SK-N-SH treated with all-trans-retinoic acid at 6 μM for 48 hours (cell line): ENCODE results near the gene ABCC1.

Experiments used
- ATAC-seq: fragments of 200-7000 bp; cut with Tn5 transposase; 3 replicates; pipeline ENCODE4 v1.9.1; 2020; ENCODE audit warnings: mild to moderate bottlenecking, moderate library complexity
- ARNTL ChIP-seq: fragments of 450-650 bp; formaldehyde crosslinking; IDR thresholded peaks from 2 replicates; pipeline ENCODE4 v1.5.0; 2020; ENCODE audit warnings: low read depth, mild to moderate bottlenecking, moderate library complexity, borderline replicate concordance
- BACH2 ChIP-seq: fragments of 250-450 bp; sonication (Bioruptor Pico); IDR thresholded peaks from 2 replicates; pipeline ENCODE4 v1.9.0; 2021; ENCODE audit warnings: mild to moderate bottlenecking, borderline replicate concordance
- CREB5 ChIP-seq: fragments of 250-450 bp; sonication (Bioruptor Pico); IDR thresholded peaks from 2 replicates; pipeline ENCODE4 v1.5.1; 2020; ENCODE audit warnings: low read depth, mild to moderate bottlenecking, moderate library complexity
- CSDC2 ChIP-seq: fragments of 250-450 bp; sonication (Bioruptor Pico); IDR thresholded peaks from 2 replicates; pipeline ENCODE4 v1.5.0; 2020; ENCODE audit warnings: mild to moderate bottlenecking, moderate library complexity
- CSRNP3 ChIP-seq: fragments of 250-450 bp; sonication (Bioruptor Pico); IDR thresholded peaks from 2 replicates; pipeline ENCODE4 v1.5.1; 2021; ENCODE audit warnings: mild to moderate bottlenecking, moderate library complexity
- ESRRG ChIP-seq: fragments of 250-450 bp; sonication (Bioruptor Pico); IDR thresholded peaks from 2 replicates; pipeline ENCODE4 v1.6.1; 2021; ENCODE audit warnings: mild to moderate bottlenecking
- GLIS3 ChIP-seq: fragments of 250-450 bp; sonication (Bioruptor Pico); IDR thresholded peaks from 2 replicates; pipeline ENCODE4 v1.5.0; 2020; ENCODE audit warnings: mild to moderate bottlenecking, moderate library complexity
- ISL1 ChIP-seq: fragments of 250-450 bp; sonication (Bioruptor Pico); IDR thresholded peaks from 2 replicates; pipeline ENCODE4 v2.1.2; 2022; ENCODE audit warnings: mild to moderate bottlenecking, moderate library complexity
- OSR1 ChIP-seq: fragments of 250-450 bp; sonication (Bioruptor Pico); IDR thresholded peaks from 2 replicates; pipeline ENCODE4 v1.8.0; 2022; ENCODE audit warnings: moderate library complexity, mild to moderate bottlenecking, inconsistent platforms
- PATZ1 ChIP-seq: fragments of 250-450 bp; sonication (Bioruptor Pico); IDR thresholded peaks from 2 replicates; pipeline ENCODE4 v1.8.0; 2020; ENCODE audit warnings: mild to moderate bottlenecking, moderate library complexity, borderline replicate concordance
- POU6F1 ChIP-seq: fragments of 250-450 bp; sonication (Bioruptor Pico); IDR thresholded peaks from 2 replicates; pipeline ENCODE4 v1.8.0; 2021; ENCODE audit warnings: low read depth, mild to moderate bottlenecking, moderate library complexity, borderline replicate concordance
- PPARA ChIP-seq: fragments of 250-450 bp; sonication (Bioruptor Pico); IDR thresholded peaks from 2 replicates; pipeline ENCODE4 v1.5.0; 2020; ENCODE audit warnings: mild to moderate bottlenecking, borderline replicate concordance
- RARB ChIP-seq: fragments of 250-450 bp; sonication (Bioruptor Pico); IDR thresholded peaks from 2 replicates; pipeline ENCODE4 v1.8.0; 2021; ENCODE audit warnings: mild to moderate bottlenecking, moderate library complexity
- SNAI2 ChIP-seq: fragments of 250-450 bp; sonication (Bioruptor Pico); IDR thresholded peaks from 2 replicates; pipeline ENCODE4 v1.5.0; 2020; ENCODE audit warnings: mild to moderate bottlenecking, moderate library complexity
- TCF4 ChIP-seq: fragments of 250-450 bp; sonication (Bioruptor Pico); IDR thresholded peaks from 2 replicates; pipeline ENCODE4 v1.8.0; 2021; ENCODE audit warnings: mild to moderate bottlenecking, moderate library complexity, borderline replicate concordance
- TOX ChIP-seq: fragments of 250-450 bp; sonication (Bioruptor Pico); IDR thresholded peaks from 2 replicates; pipeline ENCODE4 v1.8.0; 2021; ENCODE audit warnings: mild to moderate bottlenecking, moderate library complexity, borderline replicate concordance
- ZC3H10 ChIP-seq: fragments of 250-450 bp; sonication (Bioruptor Pico); IDR thresholded peaks from 2 replicates; pipeline ENCODE4 v1.5.1; 2021; ENCODE audit warnings: mild to moderate bottlenecking, moderate library complexity
- ZFP3 ChIP-seq: fragments of 250-450 bp; sonication (Bioruptor Pico); IDR thresholded peaks from 2 replicates; pipeline ENCODE4 v1.5.0; 2020; ENCODE audit warnings: mild to moderate bottlenecking, moderate library complexity
- ZFP30 ChIP-seq: fragments of 450-650 bp; formaldehyde crosslinking; IDR thresholded peaks from 2 replicates; pipeline ENCODE4 v1.5.0; 2022; ENCODE audit warnings: mild to moderate bottlenecking, moderate library complexity
- ZNF565 ChIP-seq: fragments of 450-650 bp; formaldehyde crosslinking; conservative IDR thresholded peaks from 2 replicates; pipeline ENCODE4 v1.5.0; 2020; ENCODE audit warnings: low read depth, mild to moderate bottlenecking, moderate library complexity
- ZNF70 ChIP-seq: fragments of 450-650 bp; formaldehyde crosslinking; IDR thresholded peaks from 2 replicates; pipeline ENCODE4 v1.5.0; 2020; ENCODE audit warnings: mild to moderate bottlenecking, moderate library complexity
- ZNF8 ChIP-seq: fragments of 450-650 bp; formaldehyde crosslinking; IDR thresholded peaks from 2 replicates; pipeline ENCODE4 v1.5.0; 2020; ENCODE audit warnings: mild to moderate bottlenecking, moderate library complexity
- TF ChIP-seq, protein P1 (sequence below): fragments of 250-450 bp; sonication (Bioruptor Pico); IDR thresholded peaks from 2 replicates; pipeline ENCODE4 v1.5.0; 2020; ENCODE audit warnings: mild to moderate bottlenecking, moderate library complexity

The ABCC1 gene

GRCh38 chr16:16051132-16051531, 101.7 kb downstream of the ABCC1 start:
- no peak for ATAC-seq
- TF ChIP-seq ZNF8 (CRISPR knock-in tag), result no peak
- no peak for TF ChIP-seq SNAI2
- TF ChIP-seq ZFP30 (CRISPR knock-in tag), result no peak
- TF ChIP-seq OSR1 (CRISPR knock-in tag), result no peak
- no peak for TF ChIP-seq TOX
- no peak for TF ChIP-seq ISL1 (CRISPR knock-in tag)
- no peak for TF ChIP-seq ZC3H10 (CRISPR knock-in tag)
- TF ChIP-seq ZNF70 (CRISPR knock-in tag), result no peak
- no peak for TF ChIP-seq RARB (CRISPR knock-in tag)
- no peak for TF ChIP-seq PPARA (CRISPR knock-in tag)
- TF ChIP-seq ARNTL (CRISPR knock-in tag), result no peak
- TF ChIP-seq ZFP3, result no peak
- TF ChIP-seq, protein P1, sequence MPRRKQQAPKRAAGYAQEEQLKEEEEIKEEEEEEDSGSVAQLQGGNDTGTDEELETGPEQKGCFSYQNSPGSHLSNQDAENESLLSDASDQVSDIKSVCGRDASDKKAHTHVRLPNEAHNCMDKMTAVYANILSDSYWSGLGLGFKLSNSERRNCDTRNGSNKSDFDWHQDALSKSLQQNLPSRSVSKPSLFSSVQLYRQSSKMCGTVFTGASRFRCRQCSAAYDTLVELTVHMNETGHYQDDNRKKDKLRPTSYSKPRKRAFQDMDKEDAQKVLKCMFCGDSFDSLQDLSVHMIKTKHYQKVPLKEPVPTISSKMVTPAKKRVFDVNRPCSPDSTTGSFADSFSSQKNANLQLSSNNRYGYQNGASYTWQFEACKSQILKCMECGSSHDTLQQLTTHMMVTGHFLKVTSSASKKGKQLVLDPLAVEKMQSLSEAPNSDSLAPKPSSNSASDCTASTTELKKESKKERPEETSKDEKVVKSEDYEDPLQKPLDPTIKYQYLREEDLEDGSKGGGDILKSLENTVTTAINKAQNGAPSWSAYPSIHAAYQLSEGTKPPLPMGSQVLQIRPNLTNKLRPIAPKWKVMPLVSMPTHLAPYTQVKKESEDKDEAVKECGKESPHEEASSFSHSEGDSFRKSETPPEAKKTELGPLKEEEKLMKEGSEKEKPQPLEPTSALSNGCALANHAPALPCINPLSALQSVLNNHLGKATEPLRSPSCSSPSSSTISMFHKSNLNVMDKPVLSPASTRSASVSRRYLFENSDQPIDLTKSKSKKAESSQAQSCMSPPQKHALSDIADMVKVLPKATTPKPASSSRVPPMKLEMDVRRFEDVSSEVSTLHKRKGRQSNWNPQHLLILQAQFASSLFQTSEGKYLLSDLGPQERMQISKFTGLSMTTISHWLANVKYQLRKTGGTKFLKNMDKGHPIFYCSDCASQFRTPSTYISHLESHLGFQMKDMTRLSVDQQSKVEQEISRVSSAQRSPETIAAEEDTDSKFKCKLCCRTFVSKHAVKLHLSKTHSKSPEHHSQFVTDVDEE (CRISPR knock-in tag), result no peak
- TF ChIP-seq TCF4, result no peak
- no peak for TF ChIP-seq GLIS3
- no peak for TF ChIP-seq CSRNP3 (CRISPR knock-in tag)
- no peak for TF ChIP-seq PATZ1 (CRISPR knock-in tag)
- TF ChIP-seq CSDC2 (CRISPR knock-in tag), result no peak
- TF ChIP-seq BACH2 (CRISPR knock-in tag), result no peak
- TF ChIP-seq ZNF565 (CRISPR knock-in tag), result no peak

DNA sequence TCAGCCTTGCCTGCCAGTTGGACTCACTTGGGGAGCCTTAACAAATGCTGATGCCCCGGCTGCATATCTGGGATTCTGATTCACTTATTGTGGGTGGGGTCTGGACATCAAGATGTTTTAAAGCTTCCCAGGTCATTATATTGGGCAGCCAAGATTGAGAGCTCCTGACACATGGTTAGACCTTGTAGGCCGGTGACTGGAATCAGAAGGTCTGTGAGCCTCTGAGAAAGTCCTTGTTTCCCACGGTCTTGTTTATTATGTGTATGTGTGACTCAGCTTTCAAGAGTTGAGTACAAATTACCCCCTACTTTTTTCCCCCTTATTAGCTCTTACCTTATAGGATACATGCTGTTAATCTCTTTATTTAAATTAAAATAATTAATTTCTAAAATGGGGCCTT, 103.5 kb downstream of the ABCC1 start:
- TF ChIP-seq PATZ1 (CRISPR knock-in tag) (no peak), ARNTL (CRISPR knock-in tag) (no peak), ZNF70 (CRISPR knock-in tag) (no peak), ESRRG (CRISPR knock-in tag) (no peak), OSR1 (CRISPR knock-in tag) (no peak), GLIS3 (no peak), ZFP3 (no peak), CSRNP3 (CRISPR knock-in tag) (no peak), POU6F1 (CRISPR knock-in tag) (no peak), PPARA (CRISPR knock-in tag) (no peak), TCF4 (no peak), ZFP30 (CRISPR knock-in tag) (no peak), TOX (no peak), ISL1 (CRISPR knock-in tag) (no peak), CREB5 (CRISPR knock-in tag) (no peak), RARB (CRISPR knock-in tag) (no peak), SNAI2 (no peak), ZNF8 (CRISPR knock-in tag) (no peak)
- TF ChIP-seq, protein P1 (CRISPR knock-in tag), result no peak
- TF ChIP-seq, all 23 proteins: peak for 0
- no peak for ATAC-seq
